ENCODE data around the gene BTF3L4.

DNA sequence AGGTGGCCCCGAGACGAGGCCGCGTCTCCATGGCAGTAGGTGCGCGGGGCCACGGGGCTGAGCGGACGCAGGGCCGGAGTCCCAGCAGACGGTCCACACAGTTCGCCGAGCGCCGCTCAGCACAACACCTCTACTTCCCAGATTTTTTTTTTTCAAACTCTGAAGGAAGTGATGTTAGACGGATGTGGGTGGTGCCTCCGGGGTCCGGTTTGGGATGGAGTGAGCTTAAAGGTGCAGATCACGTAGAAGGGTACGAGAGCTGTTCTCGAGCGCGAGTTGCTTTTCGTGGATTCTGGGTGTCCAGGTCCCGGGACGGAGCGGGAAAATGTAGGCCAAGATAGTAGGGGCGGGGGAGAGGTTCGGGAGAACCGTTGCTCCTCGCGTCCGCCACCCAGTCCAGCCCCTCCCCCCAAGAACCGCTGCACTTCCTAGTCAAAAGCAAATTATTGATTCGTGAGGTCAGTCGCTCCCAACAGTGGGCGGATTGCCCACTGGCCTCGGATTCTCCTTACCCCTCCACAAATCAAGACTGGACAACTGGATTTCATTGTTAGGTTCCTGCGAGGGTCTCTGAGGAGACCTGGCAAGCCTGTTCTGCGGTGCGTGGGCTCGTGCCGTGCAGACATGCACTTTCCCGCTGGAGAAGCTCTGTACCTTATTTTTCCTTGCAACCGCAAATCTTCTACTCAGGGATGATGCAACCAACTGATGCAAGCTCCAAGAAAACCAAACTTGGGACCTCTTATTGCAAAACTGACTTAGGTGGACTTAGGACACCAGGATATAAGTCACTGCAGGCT lies 829 bp upstream of the BTF3L4 start, which contains the start of gene TXNDC12:
- TF ChIP-seq, protein P1, sequence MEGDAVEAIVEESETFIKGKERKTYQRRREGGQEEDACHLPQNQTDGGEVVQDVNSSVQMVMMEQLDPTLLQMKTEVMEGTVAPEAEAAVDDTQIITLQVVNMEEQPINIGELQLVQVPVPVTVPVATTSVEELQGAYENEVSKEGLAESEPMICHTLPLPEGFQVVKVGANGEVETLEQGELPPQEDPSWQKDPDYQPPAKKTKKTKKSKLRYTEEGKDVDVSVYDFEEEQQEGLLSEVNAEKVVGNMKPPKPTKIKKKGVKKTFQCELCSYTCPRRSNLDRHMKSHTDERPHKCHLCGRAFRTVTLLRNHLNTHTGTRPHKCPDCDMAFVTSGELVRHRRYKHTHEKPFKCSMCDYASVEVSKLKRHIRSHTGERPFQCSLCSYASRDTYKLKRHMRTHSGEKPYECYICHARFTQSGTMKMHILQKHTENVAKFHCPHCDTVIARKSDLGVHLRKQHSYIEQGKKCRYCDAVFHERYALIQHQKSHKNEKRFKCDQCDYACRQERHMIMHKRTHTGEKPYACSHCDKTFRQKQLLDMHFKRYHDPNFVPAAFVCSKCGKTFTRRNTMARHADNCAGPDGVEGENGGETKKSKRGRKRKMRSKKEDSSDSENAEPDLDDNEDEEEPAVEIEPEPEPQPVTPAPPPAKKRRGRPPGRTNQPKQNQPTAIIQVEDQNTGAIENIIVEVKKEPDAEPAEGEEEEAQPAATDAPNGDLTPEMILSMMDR (IDR thresholded peaks at IDR 0.05) = no peak
- peak; percentile 67 to 88 (median 88) for TF ChIP-seq POLR2A (IDR thresholded peaks at IDR 0.05)

All from body of pancreas (tissue), 4 donors.